ENCODE data around the gene APOA1.

- TF ChIP-seq CTCF (IDR thresholded peaks at IDR 0.05) (no peak), POLR2A (IDR thresholded peaks at IDR 0.05; ENCODE audit: low read depth) (no peak)
Observed at GRCh38 chr11:116856423-116856822, 19.0 kb upstream of the APOA1 start.

Measured in esophagus muscularis mucosa (tissue), 3 donors.